Mucosa of rectum (tissue), 2 donors: ENCODE data around the gene IMMP2L.

Source experiments
- H3K27ac ChIP-seq, 2 donors: one replicate each; pipeline ENCODE4 v1.7.0; 2013; ENCODE audit warnings: inconsistent platforms in 2 of 2, low read depth in 2 of 2, low read length in 2 of 2
- H3K27me3 ChIP-seq, 2 donors: one replicate each; pipeline ENCODE4 v1.7.0; 2013; ENCODE audit warnings: low read length in 2 of 2; ENCODE audit not compliant: control insufficient read depth in 2 of 2, insufficient read depth in 2 of 2
- H3K36me3 ChIP-seq, 2 donors: one replicate each; pipeline ENCODE4 v1.7.0; 2013; ENCODE audit warnings: low read length in 2 of 2; ENCODE audit not compliant: control insufficient read depth in 2 of 2, insufficient read depth in 2 of 2
- H3K4me1 ChIP-seq, 2 donors: one replicate each; pipeline ENCODE4 v1.7.0; 2013; ENCODE audit warnings: low read length in 2 of 2, mild to moderate bottlenecking in 1 of 2; ENCODE audit not compliant: control insufficient read depth in 2 of 2, insufficient read depth in 2 of 2
- H3K4me3 ChIP-seq, 2 donors: one replicate each; pipeline ENCODE4 v1.7.0; 2013; ENCODE audit warnings: low read length in 2 of 2
- H3K9ac ChIP-seq, 2 donors: one replicate each; pipeline ENCODE4 v1.7.0; 2013; ENCODE audit warnings: low read length in 2 of 2, low read depth in 1 of 2, mild to moderate bottlenecking in 1 of 2
- H3K9me3 ChIP-seq, 2 donors: one replicate each; pipeline ENCODE4 v1.7.0; 2013; ENCODE audit warnings: low read length in 2 of 2; ENCODE audit not compliant: control insufficient read depth in 2 of 2
- donor health status: healthy.
- donor health status: Normal muscosa, but diverticular disease.

IMMP2L gene

DNA sequence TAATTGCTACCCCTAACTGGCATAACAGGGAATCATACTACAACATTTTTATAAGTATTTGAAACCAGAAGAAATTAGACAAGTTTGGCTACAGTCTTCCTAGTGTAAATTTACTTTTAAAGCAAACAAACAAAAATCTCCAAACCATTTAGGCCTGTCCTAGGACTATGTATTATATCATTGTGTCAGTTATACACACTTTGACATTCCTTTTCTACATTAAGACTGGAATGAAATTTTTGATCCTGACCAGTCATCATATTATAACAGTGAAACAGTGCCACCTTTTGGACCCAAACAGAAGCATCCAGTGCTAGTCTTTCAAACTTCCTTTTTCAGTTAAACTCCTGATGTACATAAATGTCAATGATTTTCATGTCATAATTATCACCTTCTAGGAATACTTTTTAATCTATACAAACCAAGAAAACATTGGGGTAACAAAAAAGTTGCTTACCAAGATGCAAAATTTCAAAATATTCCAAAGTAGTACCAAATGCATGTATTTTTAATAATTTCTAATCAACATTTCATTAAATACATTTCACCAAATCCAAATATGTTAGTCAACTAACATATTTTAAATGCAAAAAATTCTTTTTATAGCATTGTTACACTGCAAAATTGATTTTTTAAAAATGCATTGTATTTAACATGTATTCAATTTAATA, 75.7 kb downstream of the IMMP2L start:
- H3K9me3 ChIP-seq, result no peaks in the 10 kb centered on the region
- H3K27me3 ChIP-seq, result no peaks in the 10 kb centered on the region
- H3K4me1 ChIP-seq, result no peaks in the 10 kb centered on the region
- no peak overlapping the region for H3K27ac ChIP-seq
- H3K9ac ChIP-seq, result no peak overlapping the region
- no peaks in the 10 kb centered on the region for H3K36me3 ChIP-seq
- H3K4me3 ChIP-seq, result no peak overlapping the region

DNA sequence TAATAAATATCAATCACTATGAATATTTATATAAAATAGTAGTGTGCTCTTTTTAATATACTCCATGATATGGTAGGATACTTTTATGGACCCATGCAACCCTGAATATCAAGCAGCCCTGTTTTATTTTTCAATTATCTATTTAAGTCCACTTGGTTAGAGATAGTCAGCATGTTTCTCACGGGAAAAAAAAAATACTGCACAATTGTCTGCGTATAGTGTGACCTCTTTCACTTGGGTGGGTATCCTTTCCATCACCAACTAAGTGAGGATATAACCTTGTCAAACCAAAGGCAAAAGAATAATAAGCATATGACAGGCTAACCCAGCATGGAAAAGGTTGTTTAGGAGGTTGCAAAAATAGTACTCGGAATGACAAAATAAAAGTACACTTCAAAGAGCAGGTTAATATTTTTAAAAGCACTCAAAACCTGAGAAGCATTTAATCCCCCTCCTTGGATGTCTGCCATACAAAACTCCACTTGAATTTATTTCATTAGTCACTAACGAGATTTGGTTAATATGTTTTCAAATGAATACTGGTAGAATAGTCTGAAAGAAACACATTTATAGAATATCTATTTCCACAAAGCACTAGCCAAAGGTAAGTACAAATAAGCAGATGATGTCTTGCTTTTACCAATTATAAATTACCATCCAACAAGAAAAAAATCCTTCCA, 76.5 kb downstream of the IMMP2L start:
- H3K27ac ChIP-seq, result no peak overlapping the region
- no peaks in the 10 kb centered on the region for H3K9me3 ChIP-seq
- H3K9ac ChIP-seq, result no peak overlapping the region

DNA sequence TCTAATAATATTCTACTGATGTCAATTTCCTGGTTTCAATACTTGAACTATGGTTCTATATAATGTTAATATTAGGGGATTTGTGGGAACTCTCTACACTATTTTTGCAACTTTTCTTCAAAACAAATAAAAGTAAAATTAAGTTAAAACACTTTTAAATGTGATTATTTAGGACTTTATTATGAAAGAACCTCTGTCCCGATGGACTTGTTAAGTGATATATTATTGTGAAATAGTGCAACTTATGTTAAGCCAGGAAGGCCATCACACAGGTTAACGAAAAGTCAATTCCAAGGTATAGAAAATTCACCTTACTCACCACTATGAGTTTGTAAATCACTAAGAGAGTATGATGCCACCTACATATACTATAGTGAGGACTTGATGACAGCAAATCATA, 79.2 kb downstream of the IMMP2L start:
- Histone ChIP-seq H3K36me3 (no peaks in the 10 kb centered on the region), H3K9ac (no peak overlapping the region), H3K4me3 (no peak overlapping the region), H3K4me1 (no peaks in the 10 kb centered on the region), H3K27ac (no peak overlapping the region), H3K27me3 (no peaks in the 10 kb centered on the region), H3K9me3 (no peaks in the 10 kb centered on the region)

More for the DNA sequence above, 76.5 kb downstream of the IMMP2L start:
- Histone ChIP-seq H3K4me3 (no peak overlapping the region), H3K27me3 (no peaks in the 10 kb centered on the region), H3K4me1 (no peaks in the 10 kb centered on the region), H3K36me3 (no peaks in the 10 kb centered on the region)

DNA sequence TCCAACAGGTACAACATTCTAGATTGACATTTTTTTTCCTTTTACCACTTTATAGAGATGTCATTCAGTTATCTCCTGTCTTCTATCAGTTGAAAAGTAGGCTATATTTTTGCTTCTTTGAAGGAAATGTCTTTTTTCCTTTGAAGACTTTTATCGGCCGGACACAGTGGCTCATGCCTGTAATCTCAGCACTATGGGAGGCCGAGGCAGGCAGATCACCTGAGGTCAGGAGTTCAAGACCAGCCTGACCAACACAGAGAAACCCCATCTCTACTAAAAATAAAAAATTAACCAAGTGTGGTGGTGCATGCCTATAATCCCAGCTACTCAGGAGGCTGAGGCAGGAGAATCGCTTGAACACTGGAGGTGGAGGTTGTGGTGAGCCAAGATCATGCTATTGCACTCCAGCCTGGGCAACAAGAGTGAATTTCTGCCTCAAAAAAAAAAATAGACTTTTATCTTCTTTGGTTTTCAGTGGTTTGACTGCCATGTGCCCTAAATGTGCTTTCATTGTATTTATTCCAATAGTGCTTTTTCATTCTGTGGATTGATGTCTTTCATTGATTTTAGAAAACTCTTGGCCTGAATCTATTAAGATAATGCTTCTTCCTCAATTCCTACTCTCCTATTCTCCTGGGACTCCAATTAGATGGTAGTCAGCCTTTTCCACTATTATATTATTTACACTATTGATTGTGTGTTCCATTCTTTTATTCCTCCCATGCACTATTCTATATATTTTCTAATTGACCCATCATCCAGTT, 84.6 kb downstream of the IMMP2L start:
- Histone ChIP-seq H3K36me3 (no peaks in the 10 kb centered on the region), H3K4me3 (no peak overlapping the region), H3K27ac (no peak overlapping the region), H3K9me3 (no peaks in the 10 kb centered on the region), H3K9ac (no peak overlapping the region), H3K4me1 (no peaks in the 10 kb centered on the region), H3K27me3 (no peaks in the 10 kb centered on the region)

DNA sequence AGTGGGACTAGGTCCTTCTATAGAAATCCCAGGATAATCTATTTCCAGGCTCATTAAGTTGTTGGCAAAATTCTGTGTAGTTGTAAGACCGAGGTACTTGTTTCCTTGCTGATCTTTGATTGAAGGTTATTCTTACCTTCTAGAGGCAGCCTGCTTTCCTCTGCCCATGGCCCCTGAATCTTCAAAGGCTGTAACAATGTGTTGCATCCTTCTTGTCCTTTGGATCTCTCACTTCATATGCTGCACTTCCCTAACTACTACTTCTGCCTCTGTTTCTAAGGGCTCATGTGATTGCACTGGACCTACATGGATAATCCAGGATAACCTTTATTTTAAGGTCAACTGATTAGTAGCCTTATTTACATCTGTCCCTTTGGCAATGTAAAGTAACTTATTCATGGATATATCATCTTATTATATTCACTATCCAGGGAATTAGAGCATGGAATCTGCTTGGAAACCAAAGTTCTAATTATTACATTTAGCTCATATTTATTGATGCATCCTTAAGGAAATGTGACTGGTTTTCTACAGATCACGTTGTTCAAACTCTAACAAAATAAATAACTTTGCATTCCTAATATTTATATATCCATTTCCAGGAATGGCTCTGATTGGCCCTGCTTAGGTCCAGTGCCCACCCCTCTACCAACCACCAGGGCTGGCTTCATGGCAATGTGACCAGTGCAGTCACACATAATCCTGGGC, 85.6 kb downstream of the IMMP2L start:
- Histone ChIP-seq H3K27ac (no peak overlapping the region), H3K4me1 (no peaks in the 10 kb centered on the region), H3K9me3 (no peaks in the 10 kb centered on the region), H3K27me3 (no peaks in the 10 kb centered on the region), H3K4me3 (no peak overlapping the region), H3K9ac (no peak overlapping the region), H3K36me3 (no peaks in the 10 kb centered on the region)

DNA sequence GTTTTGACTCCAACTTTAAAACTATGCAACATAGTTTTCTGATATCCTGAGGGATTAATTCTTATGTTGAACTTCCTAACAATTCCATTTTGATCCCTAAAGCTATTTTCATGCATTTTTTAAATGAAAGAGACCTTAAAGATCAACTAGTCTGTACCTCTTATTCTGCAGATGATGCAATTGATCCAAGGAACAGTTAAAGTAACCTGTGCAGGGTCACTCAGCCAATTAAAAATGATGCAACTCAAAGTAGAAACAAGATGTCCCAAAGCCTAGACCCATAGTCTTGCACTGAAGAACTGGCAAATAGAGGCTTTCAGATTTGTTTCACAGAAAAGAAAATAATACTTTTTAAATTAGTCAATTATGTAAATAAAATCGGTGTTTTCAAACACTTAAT, 86.3 kb downstream of the IMMP2L start:
- no peaks in the 10 kb centered on the region for H3K9me3 ChIP-seq
- no peaks in the 10 kb centered on the region for H3K36me3 ChIP-seq
- no peaks in the 10 kb centered on the region for H3K27me3 ChIP-seq
- no peak overlapping the region for H3K27ac ChIP-seq
- no peaks in the 10 kb centered on the region for H3K4me1 ChIP-seq
- H3K4me3 ChIP-seq, result no peak overlapping the region
- no peak overlapping the region for H3K9ac ChIP-seq

DNA sequence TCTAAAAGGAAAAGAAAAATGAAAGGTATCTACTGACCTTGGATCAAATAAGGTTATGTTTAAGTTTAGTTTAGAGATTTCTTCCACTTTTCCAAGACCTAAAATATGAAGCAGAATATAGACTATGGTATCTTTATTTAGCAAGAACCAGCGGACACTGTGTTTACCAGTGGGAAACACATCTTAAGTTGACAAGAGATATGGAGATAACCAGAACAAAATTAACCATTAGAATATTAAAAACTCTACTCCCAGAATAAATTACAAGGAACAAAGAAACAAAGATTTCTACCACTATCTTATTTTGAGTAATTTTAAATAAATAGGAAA, 86.9 kb downstream of the IMMP2L start:
- Histone ChIP-seq H3K4me3 (no peak overlapping the region), H3K9ac (no peak overlapping the region), H3K9me3 (no peaks in the 10 kb centered on the region), H3K36me3 (no peaks in the 10 kb centered on the region), H3K4me1 (no peaks in the 10 kb centered on the region), H3K27me3 (no peaks in the 10 kb centered on the region), H3K27ac (no peak overlapping the region)

DNA sequence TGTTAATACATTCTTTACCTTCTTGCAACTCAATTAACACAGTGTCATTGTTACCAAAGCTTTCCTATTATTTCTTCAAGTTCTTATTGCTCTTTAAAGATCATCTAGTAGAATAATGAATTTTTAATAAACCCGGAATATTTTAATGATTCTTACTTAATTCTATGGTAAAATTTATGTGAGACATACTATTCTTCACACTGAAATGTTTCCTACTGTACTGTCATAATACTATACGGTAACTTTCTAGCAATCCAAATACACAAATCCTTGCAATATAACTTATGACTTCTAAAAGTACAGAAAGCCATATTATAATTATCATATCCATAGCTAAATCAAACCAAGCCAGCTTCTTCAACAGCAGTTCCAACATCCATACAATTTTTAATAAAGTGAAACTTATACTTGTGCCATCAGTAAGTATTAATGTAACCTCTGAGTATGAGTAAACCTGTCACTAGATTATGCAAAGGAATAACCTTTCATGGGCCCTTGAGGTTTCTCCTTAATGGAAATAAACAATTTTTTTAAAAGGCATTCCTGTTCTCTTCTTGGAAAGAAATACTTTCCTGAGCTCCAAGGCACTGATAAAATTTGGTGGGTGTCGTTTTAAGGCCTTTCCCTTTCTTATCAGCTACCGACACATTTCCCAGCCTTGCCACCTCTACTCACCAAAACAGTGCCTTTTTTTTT, 87.4 kb downstream of the IMMP2L start:
- no peaks in the 10 kb centered on the region for H3K27me3 ChIP-seq
- no peaks in the 10 kb centered on the region for H3K4me1 ChIP-seq
- H3K4me3 ChIP-seq, result no peak overlapping the region
- H3K27ac ChIP-seq, result no peak overlapping the region
- H3K36me3 ChIP-seq, result no peaks in the 10 kb centered on the region
- H3K9ac ChIP-seq, result no peak overlapping the region
- no peaks in the 10 kb centered on the region for H3K9me3 ChIP-seq

DNA sequence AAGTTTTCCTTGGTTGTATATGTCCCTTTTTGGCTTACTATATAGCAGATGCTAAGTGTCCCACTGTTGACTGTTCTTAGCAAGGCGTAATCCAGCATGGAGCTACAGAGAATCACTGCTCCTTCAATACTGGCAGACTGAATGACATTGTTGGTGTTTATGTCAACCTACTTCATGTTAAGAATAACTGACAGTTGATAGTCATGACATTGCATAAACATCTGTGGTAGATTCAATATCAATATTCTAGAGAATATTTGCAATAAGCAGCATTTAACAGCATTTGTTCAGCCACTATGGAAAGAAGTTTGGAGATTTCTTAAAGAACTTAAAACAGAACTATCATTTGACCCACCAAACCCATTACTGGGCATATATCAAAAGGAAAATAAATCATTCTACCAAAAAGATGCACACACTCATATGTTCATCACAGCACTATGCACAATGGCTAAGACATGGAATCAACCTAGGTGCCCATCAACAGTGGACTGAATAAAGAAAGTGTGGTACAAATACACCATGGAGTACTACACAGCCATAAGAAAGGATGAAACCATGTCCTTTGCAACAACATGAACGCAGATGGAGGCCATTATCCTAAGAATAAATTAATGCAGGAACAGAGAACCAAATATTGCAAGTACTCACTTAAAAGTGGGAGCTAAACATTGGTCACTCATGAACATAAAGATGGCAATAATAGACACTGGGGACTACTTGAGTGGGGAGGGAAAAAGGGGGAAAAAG, 88.7 kb downstream of the IMMP2L start:
- no peak overlapping the region for H3K9ac ChIP-seq
- H3K4me3 ChIP-seq, result no peak overlapping the region
- no peaks in the 10 kb centered on the region for H3K9me3 ChIP-seq
- H3K36me3 ChIP-seq, result no peaks in the 10 kb centered on the region
- H3K27ac ChIP-seq, result no peak overlapping the region
- no peaks in the 10 kb centered on the region for H3K27me3 ChIP-seq
- H3K4me1 ChIP-seq, result no peaks in the 10 kb centered on the region
